Heart right ventricle (tissue), 16 donors: ENCODE measurements around the gene CNEP1R1. TPM values are rescaled to one million over a fixed set of nuclear protein-coding genes. Genes with fewer than 3 reads are reported as not detected.

Experiments
- ATAC-seq, 8 donors: fragments of 200-7000 bp; cut with Tn5 transposase; one replicate each; pipeline ENCODE4 v1.9.1; 2020; ENCODE audit warnings: mild to moderate bottlenecking in 8 of 8, moderate library complexity in 8 of 8, moderate number of reproducible peaks in 1 of 8
- DNase-seq, 2 donors: peaks; one replicate each; pipeline ENCODE4 v3.0.0-alpha.2; 2020
- H3K27ac ChIP-seq, 10 donors: fragments of 200-600 bp; sonication (generic) in 2 of 10; one replicate each; pipeline versions ENCODE4 v1.5.0 to v1.8.0; 2020 to 2022; ENCODE audit warnings: mild to moderate bottlenecking in 3 of 10
- H3K27me3 ChIP-seq, 7 donors: fragments of 200-600 bp; one replicate each; pipeline ENCODE4 v1.8.0; 2021 to 2022; ENCODE audit warnings: mild to moderate bottlenecking in 2 of 7
- H3K36me3 ChIP-seq, 9 donors: fragments of 200-600 bp; sonication (generic) in 1 of 9; one replicate each; pipeline versions ENCODE4 v1.5.0 to v1.8.0; 2020 to 2022; ENCODE audit warnings: mild to moderate bottlenecking in 2 of 9
- H3K4me1 ChIP-seq, 9 donors: fragments of 200-600 bp; sonication (generic) in 1 of 9; one replicate each; pipeline versions ENCODE4 v1.5.0 to v1.8.0; 2020 to 2022; ENCODE audit warnings: mild to moderate bottlenecking in 4 of 9
- H3K4me3 ChIP-seq, 10 donors: fragments of 200-600 bp; sonication (generic) in 2 of 10; one replicate each; pipeline versions ENCODE4 v1.5.0 to v1.8.0; 2020 to 2022; ENCODE audit warnings: mild to moderate bottlenecking in 7 of 10, moderate library complexity in 2 of 10
- H3K9me3 ChIP-seq, 11 donors: fragments of 200-600 bp in 10 of 11; sonication (generic) in 2 of 11; one replicate each; pipeline versions ENCODE4 v1.5.0 to v1.8.0; 2013 to 2022; ENCODE audit warnings: mild to moderate bottlenecking in 2 of 11, control low read depth in 1 of 11, moderate library complexity in 1 of 11
- WGBS, 2 donors: extraction: QIAGEN DNeasy Blood & Tissue Kit; methylation state at CpG; one replicate each; pipeline ENCODE4 v1.1.7; 2013; ENCODE audit warnings: inconsistent platforms in 1 of 2; 5-methylcytosine and 5-hydroxymethylcytosine counted together
- intact Hi-C, 10 donors: fragments of 100-400 bp; cut with DNase I; formaldehyde crosslinking; loops; one replicate each; pipeline versions ENCODE4 v1.11.1 to v1.14.2; 2022
- polyA plus RNA-seq, 2 donors: library from polyadenylated mRNA; stranded (reverse); fragments of 200-250 nt; gene quantifications; one replicate each; pipeline ENCODE4 v1.2.3, GENCODE V29; 2013
- total RNA-seq, 10 donors: library from RNA; stranded (reverse); fragmentation: NEBNext Ultra II Directional in 3 of 10; extraction: Animal tissue kit (Norgen Biotek cat#: 25700) in 3 of 10; gene quantifications; one replicate each; pipeline versions ENCODE4 v1.2.1 to v1.2.4, GENCODE V29; 2021 to 2023
- TF ChIP-seq, protein P1 (sequence below), 9 donors: fragments of 200-600 bp; sonication (generic) in 2 of 9; IDR thresholded peaks; one replicate each; pipeline versions ENCODE4 v1.5.0 to v1.8.0; 2021 to 2022; ENCODE audit warnings: antibody characterized with exemption in 9 of 9, mild to moderate bottlenecking in 5 of 9, moderate library complexity in 1 of 9
- donor health status: Arrhythmogenic right ventricular cardiomyopathy.
- donor health status: ischemic (EF 13 %, LVEDD 7.1; RV severe dilation, severe dysfunction).
- donor health status: healthy with polysubstance abuse.
- donor health status: DM: no; HTN: yes; CAD: no.
- donor health status: DM: no; HTN: no; CAD: no.
- donor health status: ischemic (EF 25% LVEDD 6.9; RV normal size, moderate dysfunction).
- donor health status: ischemic (EF 25% LVEDD 5.7; RV mildly dilated, moderate dysfunction).
- donor health status: healthy.
- donor health status: DM: yes; HTN: yes; CAD: no.
- donor health status: Ischemic cardiomyopathy.
- donor health status: ischemic (EF 35%, LVEDD 5.7; RV mildly dilated, moderate dysfunction).
- donor health status: nonischemic (EF 11% LVEDD 7.7; RV severe dilation, severe dysfunction).
- donor health status: DM: yes; HTN: yes; CAD: no.
- donor health status: PGD.
- donor health status: ischemic (EF 29% LVEDD 5.4; RV normal size, mild dysfunction).
- donor health status: nonischemic (EF 23%, LVEDD 6.1; RV moderate dilation, normal function).

Gene CNEP1R1
- total and polyA plus RNA-seq, 12 donors, result 9.7 to 22.4 (median 17.6) TPM

DNA sequence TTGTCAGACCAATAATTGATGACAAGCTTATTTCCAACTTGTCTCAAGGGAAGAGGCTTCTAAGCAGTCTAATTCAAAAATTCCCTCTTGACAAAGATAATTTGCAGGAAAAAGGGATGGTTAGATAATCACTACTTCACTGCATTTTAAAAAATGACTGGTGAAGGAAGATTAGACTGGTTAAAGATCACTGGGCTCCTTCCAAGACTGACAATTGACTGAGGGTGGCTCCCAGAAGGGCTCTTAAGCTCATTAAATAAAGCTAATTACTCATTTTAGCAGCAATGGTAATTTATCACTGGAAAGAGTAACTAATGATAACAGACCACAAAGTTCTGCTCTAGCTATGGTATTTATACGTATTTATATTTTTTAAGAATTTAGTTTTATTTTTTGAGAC lies 36.3 kb downstream of the CNEP1R1 start:
- intact Hi-C loops, result loop anchor here in 1 of 10 donors (10.0 kb wide), 1 partner anchor 153 kb away; no protein-coding TSS in a partner anchor
- ATAC-seq, result no peak
- DNase-seq, result no peak
- 52 to 58% methylated on average over 1 of the region's 1 CpG for WGBS, 2 donors
- Histone ChIP-seq H3K36me3 (no peaks in the 10 kb centered on the region), H3K27ac (no peak overlapping the region), H3K9me3 (peaks cover 0 to 9% (median 4%) of the 10 kb centered on the region in 11 donors), H3K4me1 (peaks cover 0 to 5% (median 0%) of the 10 kb centered on the region in 9 donors), H3K4me3 (no peak overlapping the region), H3K27me3 (no peaks in the 10 kb centered on the region)
- TF ChIP-seq, protein P1, sequence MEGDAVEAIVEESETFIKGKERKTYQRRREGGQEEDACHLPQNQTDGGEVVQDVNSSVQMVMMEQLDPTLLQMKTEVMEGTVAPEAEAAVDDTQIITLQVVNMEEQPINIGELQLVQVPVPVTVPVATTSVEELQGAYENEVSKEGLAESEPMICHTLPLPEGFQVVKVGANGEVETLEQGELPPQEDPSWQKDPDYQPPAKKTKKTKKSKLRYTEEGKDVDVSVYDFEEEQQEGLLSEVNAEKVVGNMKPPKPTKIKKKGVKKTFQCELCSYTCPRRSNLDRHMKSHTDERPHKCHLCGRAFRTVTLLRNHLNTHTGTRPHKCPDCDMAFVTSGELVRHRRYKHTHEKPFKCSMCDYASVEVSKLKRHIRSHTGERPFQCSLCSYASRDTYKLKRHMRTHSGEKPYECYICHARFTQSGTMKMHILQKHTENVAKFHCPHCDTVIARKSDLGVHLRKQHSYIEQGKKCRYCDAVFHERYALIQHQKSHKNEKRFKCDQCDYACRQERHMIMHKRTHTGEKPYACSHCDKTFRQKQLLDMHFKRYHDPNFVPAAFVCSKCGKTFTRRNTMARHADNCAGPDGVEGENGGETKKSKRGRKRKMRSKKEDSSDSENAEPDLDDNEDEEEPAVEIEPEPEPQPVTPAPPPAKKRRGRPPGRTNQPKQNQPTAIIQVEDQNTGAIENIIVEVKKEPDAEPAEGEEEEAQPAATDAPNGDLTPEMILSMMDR (IDR thresholded peaks at IDR 0.05), result no peak

DNA sequence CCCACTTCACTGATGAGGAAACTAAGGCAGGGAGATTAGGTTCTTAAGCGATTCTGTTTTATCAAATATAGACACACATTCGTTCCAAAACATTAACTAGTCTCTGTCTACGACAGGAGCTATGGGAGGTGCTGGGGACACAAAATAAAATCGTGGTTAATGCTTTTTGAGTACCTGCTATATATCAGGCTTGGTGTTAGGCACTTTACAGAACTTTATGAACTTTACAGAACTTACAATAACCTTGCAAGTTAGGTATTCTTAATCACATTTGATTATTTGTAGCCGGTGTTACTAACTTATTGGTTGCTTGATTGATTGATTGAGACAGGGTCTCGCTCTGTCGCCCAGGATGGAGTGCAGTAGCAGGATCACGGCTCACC lies 40.2 kb downstream of the CNEP1R1 start:
- peaks cover 0 to 16% (median 8%) of the 10 kb centered on the region in 9 donors for H3K36me3 ChIP-seq
- 83 to 86% methylated on average over 8 of the region's 8 CpGs for WGBS, 2 donors
- peak overlapping the region in 8 of 10 donors; percentile 70 to 100 (median 95) for H3K4me3 ChIP-seq
- no peaks in the 10 kb centered on the region for H3K27me3 ChIP-seq
- DNase-seq (no peak), ATAC-seq (no peak)
- intact Hi-C loops, result loop anchor here in 7 of 10 donors (2.0 to 10.0 kb wide), 6 partner anchors 38 to 150 kb away; partner anchors contain the start of genes TENT4B (in 5 of the 7) and CNEP1R1 (in 3 of the 7)
- peak overlapping the region in 9 of 10 donors; percentile 87 to 100 (median 96) for H3K27ac ChIP-seq
- TF ChIP-seq, protein P1 (IDR thresholded peaks at IDR 0.05), result no peak
- H3K9me3 ChIP-seq, result no peaks in the 10 kb centered on the region
- peaks cover 11 to 32% (median 25%) of the 10 kb centered on the region in 9 donors for H3K4me1 ChIP-seq

DNA sequence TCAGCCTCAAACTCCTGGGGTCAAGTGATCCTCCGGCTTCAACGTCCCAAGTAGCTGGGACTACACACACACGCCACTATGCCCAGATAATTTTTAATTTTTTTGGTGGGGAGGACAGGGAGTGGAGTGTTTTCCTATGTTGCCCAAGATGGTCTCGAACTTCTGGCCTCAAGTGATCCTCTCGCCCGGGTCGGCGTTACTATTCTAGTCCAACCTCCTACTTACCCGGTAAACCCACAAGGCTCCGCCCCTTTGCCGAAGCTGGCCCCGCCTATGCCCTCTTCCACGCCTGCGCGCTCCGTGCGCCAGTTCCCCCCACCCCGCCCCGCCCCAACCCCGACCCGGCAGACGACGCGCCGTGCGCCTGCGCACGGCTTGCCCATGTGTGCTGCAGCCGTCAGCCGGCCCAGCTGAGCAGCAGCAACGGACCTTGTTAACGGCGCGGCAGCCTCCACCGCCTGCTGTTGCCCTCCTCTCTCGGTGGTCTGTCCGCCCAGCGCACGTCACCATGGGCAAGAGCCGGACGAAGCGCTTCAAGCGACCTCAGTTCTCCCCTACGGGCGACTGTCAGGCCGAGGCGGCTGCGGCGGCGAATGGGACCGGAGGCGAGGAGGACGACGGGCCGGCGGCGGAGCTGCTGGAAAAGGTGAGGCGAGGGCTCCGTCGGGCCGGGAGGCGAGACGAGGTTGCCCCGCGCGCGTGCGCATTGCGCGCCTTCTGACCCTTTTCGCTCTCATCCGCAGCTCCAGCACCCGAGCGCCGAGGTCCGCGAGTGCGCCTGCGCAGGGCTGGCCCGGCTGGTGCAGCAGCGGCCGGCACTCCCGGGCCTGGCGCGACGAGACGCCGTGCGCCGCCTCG lies 40.8 kb downstream of the CNEP1R1 start, which contains the start of gene HEATR3:
Gene HEATR3 (plus strand): TSS at position 347 of the 858 bp plus-strand sequence. CDS start 162 bp downstream, at position 509.
- intact Hi-C loops, result loop anchor here in 9 of 10 donors (2.0 to 10.0 kb wide), 8 partner anchors 39 to 149 kb away; partner anchors contain the start of genes TENT4B (in 5 of the 9) and CNEP1R1 (in 4 of the 9)
- ATAC-seq, result peak; percentile 94 to 98 (median 96)
- 2 to 3% methylated on average over 90 to 91 of the region's 91 CpGs for WGBS, 2 donors
- peak within 1 kb of the TSS; percentile 70 to 100 (median 92) for H3K4me3 ChIP-seq
- TF ChIP-seq, protein P1 (IDR thresholded peaks at IDR 0.05), result peak in 1 of 9 donors; percentile 14
- peak; percentile 92 to 96 for DNase-seq
- H3K9me3 ChIP-seq, result no peaks in the 10 kb centered on the region
- H3K4me1 ChIP-seq, result peaks cover 11 to 32% (median 25%) of the 10 kb centered on the region in 9 donors
- H3K27me3 ChIP-seq, result no peaks in the 10 kb centered on the region
- peaks cover 0 to 23% (median 9%) of the 10 kb centered on the region in 9 donors for H3K36me3 ChIP-seq
- peak within 1 kb of the TSS; percentile 87 to 100 (median 96) for H3K27ac ChIP-seq
